ENCODE data around the gene ST6GALNAC6. TPM values are rescaled to one million over a fixed set of nuclear protein-coding genes. Genes with fewer than 3 reads are reported as not detected.

ST6GALNAC6 gene
- total RNA-seq, 4 donors from 2014 or later, result 37.7 to 133 (median 111) TPM

DNA sequence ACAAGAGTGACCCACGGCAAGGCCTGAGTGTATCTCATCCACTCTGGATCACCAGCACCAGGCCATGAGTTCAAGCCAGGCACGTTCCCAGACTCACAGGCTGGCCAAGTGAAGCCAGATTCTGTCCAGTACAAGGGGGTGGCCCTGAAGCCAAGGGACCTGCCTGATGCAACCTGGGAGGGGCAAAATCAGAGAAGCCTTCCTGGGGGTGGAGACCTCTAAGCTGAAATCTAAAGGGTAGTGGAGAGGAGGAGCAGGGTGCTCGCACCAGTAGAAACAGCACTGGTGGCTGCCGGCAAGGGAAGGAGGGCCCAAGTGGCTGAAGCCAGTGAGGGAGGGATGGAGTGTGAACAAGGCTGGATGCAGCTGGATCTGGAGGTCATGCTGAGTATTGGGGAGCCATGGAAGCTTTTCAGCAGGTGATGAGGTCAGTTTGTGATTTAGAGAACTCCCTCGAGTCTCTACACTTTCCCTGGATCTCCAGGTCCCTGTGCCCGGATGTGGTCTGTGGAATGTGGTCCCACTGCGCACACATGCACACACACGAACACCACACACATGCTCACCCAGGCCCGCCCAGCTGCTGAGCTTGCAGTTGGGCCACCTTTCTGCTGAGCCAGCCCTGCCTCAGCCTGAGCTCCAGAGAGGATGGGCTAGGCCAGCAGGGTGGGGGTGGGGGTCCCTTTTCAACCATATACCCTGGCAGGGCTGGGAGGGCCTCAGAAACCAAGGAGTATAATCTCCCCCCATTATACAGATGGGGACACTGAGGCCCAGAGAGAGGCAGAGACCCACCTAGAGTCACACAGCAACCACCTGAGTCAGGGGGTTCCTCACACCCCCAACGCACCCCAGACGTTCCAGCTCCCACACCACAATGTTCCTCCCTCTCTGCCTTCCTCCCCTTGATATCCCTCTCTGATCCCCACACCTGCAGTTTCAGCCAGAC lies 29.5 kb upstream of the ST6GALNAC6 start:
- H3K9me3 ChIP-seq, result no peaks in the 10 kb centered on the region
- H3K27me3 ChIP-seq, result peaks cover 12 to 14% of the 10 kb centered on the region in 2 donors
- intact Hi-C loops (cut with DNase I; ENCODE audit: low total_unique reads), result loop anchor here (10.0 kb wide), 1 partner anchor 424 kb away; no protein-coding TSS in a partner anchor
- H3K27ac ChIP-seq, result no peak overlapping the region
- DNase-seq, result no peak
- TF ChIP-seq POLR2A (IDR thresholded peaks at IDR 0.05), result no peak
- TF ChIP-seq, protein P1, sequence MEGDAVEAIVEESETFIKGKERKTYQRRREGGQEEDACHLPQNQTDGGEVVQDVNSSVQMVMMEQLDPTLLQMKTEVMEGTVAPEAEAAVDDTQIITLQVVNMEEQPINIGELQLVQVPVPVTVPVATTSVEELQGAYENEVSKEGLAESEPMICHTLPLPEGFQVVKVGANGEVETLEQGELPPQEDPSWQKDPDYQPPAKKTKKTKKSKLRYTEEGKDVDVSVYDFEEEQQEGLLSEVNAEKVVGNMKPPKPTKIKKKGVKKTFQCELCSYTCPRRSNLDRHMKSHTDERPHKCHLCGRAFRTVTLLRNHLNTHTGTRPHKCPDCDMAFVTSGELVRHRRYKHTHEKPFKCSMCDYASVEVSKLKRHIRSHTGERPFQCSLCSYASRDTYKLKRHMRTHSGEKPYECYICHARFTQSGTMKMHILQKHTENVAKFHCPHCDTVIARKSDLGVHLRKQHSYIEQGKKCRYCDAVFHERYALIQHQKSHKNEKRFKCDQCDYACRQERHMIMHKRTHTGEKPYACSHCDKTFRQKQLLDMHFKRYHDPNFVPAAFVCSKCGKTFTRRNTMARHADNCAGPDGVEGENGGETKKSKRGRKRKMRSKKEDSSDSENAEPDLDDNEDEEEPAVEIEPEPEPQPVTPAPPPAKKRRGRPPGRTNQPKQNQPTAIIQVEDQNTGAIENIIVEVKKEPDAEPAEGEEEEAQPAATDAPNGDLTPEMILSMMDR (IDR thresholded peaks at IDR 0.05), result no peak
- peaks cover 0 to 10% of the 10 kb centered on the region in 2 donors for H3K4me1 ChIP-seq
- H3K4me3 ChIP-seq, result no peak overlapping the region
- no peaks in the 10 kb centered on the region for H3K36me3 ChIP-seq

DNA sequence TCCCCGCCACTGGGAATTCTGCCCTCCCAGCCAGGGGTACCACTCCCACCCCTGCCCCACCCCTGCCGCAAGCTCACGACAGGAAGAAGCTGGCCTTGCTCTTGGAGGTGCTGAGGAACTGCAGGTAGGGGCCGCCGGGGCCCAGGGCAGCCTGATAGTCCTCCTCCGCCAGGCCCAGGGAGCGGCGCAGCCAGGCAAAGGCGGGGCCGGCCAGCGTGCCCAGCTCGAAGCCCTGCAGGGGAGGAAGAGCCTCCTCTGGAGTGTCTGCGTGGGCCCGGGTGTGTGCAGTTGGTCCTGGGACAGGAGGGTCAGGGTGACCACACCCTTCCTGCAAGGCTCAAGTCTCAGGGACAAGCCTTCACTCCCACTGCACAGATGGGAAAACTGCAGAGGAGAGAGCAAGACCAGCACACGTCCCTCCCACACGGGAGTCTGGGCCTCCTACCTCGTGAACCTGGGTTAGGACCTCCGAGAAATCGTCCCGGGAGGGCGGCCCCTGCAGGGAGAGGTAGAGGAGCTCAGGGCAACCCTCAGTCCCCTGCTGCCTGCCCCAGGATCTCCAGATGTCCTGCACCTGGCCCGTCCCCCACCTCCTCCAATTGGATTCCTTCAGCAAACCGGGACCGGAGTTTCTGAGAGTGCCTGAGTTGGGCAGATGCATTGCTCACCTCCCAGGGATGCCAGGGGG lies 28.7 kb upstream of the ST6GALNAC6 start:
- TF ChIP-seq, protein P1 (IDR thresholded peaks at IDR 0.05), result no peak
- peaks cover 0 to 10% of the 10 kb centered on the region in 2 donors for H3K4me1 ChIP-seq
- intact Hi-C loops (cut with DNase I; ENCODE audit: low total_unique reads), result loop anchor here (10.0 kb wide), 1 partner anchor 423 kb away; no protein-coding TSS in a partner anchor
- H3K36me3 ChIP-seq, result no peaks in the 10 kb centered on the region
- no peak for DNase-seq
- H3K27me3 ChIP-seq, result peaks cover 12 to 14% of the 10 kb centered on the region in 2 donors
- no peaks in the 10 kb centered on the region for H3K9me3 ChIP-seq
- H3K4me3 ChIP-seq, result no peak overlapping the region
- H3K27ac ChIP-seq, result no peak overlapping the region

DNA sequence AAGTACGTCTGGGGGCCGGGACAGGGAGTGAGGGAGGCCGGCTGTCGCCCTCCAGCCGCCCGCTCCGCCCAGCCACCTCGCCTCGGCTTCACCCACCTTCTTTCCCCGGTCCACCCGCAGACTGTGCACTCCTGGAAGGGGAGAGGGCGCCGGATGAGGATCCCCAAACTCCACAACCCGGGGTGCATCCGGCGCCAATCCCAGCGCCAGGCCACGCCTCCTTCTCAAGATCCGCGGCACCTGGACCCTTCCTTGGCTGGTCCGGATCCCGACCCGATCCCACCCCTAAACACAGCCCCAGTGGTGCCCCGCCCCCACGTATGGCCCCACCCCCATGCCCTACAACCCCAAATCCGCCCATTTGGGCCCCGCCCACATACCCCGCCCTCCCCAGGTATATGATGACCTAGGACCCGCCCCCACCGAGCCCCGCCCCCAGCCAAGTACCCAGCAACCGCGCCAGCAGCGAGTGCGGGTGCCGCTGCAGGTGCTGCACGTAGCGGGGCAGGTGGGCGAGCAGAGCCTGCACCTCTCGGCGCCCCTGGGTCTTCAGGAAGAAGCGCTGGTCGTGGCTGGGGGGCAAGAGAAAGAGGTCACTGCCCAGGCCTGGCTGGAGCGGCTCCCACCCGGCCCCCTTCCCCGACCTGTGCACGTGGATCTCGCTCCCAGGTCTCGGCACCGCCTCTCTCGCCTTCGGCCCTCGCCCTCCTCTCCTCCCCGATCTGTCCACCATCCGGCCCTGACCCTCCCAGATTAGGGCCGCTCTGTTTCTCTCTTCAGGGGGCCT lies 28.0 kb upstream of the ST6GALNAC6 start:
- no peak for DNase-seq
- Histone ChIP-seq H3K27ac (no peak overlapping the region), H3K4me1 (peaks cover 0 to 10% of the 10 kb centered on the region in 2 donors), H3K4me3 (no peak overlapping the region), H3K27me3 (peaks cover 12 to 14% of the 10 kb centered on the region in 2 donors), H3K9me3 (no peaks in the 10 kb centered on the region), H3K36me3 (no peaks in the 10 kb centered on the region)
- TF ChIP-seq, protein P1 (IDR thresholded peaks at IDR 0.05), result no peak
- TF ChIP-seq POLR2A (IDR thresholded peaks at IDR 0.05), result no peak
- intact Hi-C loops (cut with DNase I; ENCODE audit: low total_unique reads), result loop anchor here (10.0 kb wide), 1 partner anchor 423 kb away; no protein-coding TSS in a partner anchor

DNA sequence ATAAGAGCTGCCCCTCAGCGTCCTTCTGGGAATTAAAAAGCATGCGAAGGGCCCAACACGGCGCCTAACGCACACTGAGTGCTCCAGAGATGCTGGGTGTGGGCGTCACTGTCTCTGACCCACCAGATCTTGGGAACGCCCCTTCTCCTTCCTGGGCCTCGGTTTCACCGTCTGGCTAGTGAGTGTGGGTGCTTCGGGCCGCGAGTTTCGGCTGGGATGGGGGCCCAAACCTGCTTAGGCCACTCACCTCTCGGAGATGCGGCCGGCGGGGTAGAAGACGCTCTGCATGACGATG lies 27.4 kb upstream of the ST6GALNAC6 start:
- no peak for TF ChIP-seq POLR2A (IDR thresholded peaks at IDR 0.05)
- TF ChIP-seq, protein P1 (IDR thresholded peaks at IDR 0.05), result no peak
- intact Hi-C loops (cut with DNase I; ENCODE audit: low total_unique reads), result loop anchor here (10.0 kb wide), 1 partner anchor 422 kb away; no protein-coding TSS in a partner anchor
- no peak for DNase-seq
- H3K27ac ChIP-seq, result no peak overlapping the region
- H3K4me1 ChIP-seq, result peaks cover 0 to 12% of the 10 kb centered on the region in 2 donors
- H3K36me3 ChIP-seq, result no peaks in the 10 kb centered on the region
- H3K4me3 ChIP-seq, result no peak overlapping the region
- H3K27me3 ChIP-seq, result peaks cover 12 to 14% of the 10 kb centered on the region in 2 donors
- H3K9me3 ChIP-seq, result no peaks in the 10 kb centered on the region
